GM12801 (cell line): ENCODE results near the gene PVR.

Source experiments
- TF ChIP-seq, protein P1 (sequence below): IDR thresholded peaks from one replicate; pipeline ENCODE4 v1.5.1; 2011; ENCODE audit warnings: control low read depth; ENCODE audit not compliant: insufficient read length; ENCODE audit errors: extremely low read depth

The PVR gene

GRCh38 chr19:44685877-44686276 is 42.2 kb downstream of the PVR start:
- TF ChIP-seq, protein P1, sequence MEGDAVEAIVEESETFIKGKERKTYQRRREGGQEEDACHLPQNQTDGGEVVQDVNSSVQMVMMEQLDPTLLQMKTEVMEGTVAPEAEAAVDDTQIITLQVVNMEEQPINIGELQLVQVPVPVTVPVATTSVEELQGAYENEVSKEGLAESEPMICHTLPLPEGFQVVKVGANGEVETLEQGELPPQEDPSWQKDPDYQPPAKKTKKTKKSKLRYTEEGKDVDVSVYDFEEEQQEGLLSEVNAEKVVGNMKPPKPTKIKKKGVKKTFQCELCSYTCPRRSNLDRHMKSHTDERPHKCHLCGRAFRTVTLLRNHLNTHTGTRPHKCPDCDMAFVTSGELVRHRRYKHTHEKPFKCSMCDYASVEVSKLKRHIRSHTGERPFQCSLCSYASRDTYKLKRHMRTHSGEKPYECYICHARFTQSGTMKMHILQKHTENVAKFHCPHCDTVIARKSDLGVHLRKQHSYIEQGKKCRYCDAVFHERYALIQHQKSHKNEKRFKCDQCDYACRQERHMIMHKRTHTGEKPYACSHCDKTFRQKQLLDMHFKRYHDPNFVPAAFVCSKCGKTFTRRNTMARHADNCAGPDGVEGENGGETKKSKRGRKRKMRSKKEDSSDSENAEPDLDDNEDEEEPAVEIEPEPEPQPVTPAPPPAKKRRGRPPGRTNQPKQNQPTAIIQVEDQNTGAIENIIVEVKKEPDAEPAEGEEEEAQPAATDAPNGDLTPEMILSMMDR: no peak

DNA sequence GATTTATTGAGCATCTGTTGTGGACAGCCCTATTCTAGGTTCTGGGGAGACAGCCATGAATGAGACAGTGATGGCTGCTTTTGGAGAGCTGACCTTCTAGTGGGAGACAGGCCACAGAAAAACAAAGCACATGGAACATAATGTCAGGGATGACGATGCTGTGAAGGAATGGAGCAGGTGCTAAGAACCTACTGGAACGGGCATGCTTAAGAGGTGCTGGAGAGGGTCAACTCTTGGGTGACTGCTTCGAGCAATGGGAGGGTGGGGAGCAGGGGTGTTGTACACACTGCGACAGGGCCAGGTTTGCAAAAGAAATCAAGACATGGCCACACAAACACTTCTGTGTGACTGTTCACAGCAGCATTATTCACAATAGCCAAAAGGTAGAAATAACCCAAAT is 43.2 kb downstream of the PVR start:
- TF ChIP-seq, protein P1: no peak

DNA sequence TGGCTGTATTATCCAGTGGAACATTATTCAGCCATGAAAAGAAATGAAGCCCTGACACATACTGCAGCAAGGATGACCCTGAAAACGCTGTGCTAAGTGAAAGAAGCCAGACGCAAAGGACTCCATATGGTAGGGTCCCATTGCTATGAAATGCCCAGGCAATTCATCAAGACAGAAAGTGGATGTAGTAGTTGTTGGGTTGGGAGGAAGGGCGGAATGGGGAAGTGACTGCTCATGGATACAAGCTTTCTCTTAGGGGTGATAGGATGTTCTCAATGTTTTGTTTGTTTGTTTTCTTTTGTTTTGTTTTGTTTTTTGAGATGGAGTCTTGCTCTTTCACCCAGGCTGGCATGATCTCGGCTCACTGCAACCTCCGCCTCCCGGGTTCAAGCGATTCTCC is 44.2 kb downstream of the PVR start:
- TF ChIP-seq, protein P1: no peak

DNA sequence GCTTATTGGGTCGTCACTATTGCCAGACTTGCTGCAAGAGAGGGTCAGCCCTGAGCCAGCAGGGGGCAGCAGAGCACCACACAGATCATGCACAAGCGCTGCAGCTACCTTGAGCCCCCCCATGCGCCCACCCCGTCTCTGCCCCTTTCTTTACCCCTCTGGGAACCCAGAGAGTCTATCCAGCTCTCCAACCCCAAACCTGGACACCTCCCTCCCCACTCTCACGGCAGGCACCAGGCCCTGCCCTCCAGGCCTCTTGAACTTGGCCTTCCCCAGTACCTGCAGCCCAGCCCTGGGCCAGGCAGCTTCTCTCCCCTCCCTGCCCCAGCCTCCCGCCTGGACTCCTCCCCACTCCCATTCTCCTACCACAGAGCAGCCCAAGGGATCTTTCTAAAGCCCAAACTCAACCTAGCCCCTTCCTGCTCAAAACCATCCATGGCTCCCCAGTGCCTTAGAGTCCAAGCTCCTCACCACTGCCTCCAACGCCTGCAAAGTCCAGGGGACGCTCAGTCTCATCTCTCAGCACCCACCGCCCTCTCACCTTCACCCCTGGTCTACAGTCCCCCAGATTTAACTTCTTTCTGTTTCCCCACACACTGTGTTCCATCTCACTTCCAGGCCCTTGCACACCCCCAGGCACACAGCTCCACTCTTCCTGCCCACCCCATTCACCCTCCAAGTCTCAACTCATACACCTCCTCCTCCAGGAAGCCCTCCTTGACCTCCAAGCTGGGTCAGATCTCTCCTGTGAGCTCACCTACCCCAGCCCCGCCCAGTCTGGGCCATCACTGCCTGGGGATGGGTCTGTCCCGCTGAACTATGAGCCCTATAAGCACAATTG is 45.8 kb downstream of the PVR start:
- TF ChIP-seq, protein P1: peak; percentile 31

GRCh38 chr19:44690131-44690440 is 46.4 kb downstream of the PVR start:
- TF ChIP-seq, protein P1: no peak

DNA sequence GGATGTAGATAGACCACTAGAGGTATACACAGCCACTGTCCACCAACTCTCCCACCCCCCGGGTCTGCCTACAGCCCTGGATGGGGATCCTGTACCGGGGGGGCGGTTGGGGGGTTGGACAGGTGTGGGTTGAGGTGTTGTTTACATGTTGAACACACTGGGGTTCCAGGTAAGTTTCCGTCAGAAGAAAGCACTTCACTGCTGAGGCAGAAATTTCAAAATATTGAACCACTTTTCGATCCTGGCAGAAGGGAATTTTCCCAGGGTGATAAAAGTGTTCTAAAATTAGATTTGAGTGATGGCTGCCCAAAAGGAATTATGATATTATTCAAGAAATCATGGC is 48.6 kb downstream of the PVR start:
- TF ChIP-seq, protein P1: no peak

GRCh38 chr19:44694184-44694579 is 50.5 kb downstream of the PVR start:
- TF ChIP-seq, protein P1: no peak
